ENCODE results near the gene SNRNP40.
"Not testable (repeated sequence)": the region's sequence is repeated elsewhere in the genome, so short reads cannot be mapped to it uniquely, and the experiment has no call there.

SNRNP40 gene

DNA sequence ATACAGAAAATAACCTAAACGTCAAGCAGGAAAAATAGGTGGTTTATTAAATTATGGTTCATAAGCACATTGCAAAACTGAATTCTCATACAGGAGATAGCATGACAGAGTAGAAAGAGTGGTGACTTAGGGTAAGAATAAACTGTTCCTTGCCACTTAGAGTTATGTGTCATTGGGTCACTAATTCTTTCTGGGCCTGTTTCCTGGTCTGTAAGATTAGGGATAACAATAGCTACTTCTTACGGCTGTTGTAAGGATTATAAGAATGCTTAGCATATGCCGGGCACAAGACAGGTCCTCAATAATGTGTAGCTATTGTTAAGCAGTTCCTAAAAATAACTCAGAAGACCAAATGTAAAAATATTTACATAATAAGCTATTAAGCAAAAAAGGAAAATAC is 24.2 kb downstream of the SNRNP40 start:
- Histone ChIP-seq H3K27me3 (ENCODE audit: insufficient read depth, low read length) (no peaks in the 10 kb centered on the region), H3K9ac (ENCODE audit: low read depth, low read length) (no peak overlapping the region), H3K4me1 (ENCODE audit: insufficient read depth, low read length) (no peaks in the 10 kb centered on the region), H3K36me3 (ENCODE audit: insufficient read depth, low read depth, low read length) (peaks cover 96% of the 10 kb centered on the region), H3K27ac (ENCODE audit: low read length) (no peak overlapping the region), H3K9me3 (ENCODE audit: insufficient read depth, low read depth, low read length) (no peaks in the 10 kb centered on the region), H3K4me3 (ENCODE audit: low read length) (no peak overlapping the region)

DNA sequence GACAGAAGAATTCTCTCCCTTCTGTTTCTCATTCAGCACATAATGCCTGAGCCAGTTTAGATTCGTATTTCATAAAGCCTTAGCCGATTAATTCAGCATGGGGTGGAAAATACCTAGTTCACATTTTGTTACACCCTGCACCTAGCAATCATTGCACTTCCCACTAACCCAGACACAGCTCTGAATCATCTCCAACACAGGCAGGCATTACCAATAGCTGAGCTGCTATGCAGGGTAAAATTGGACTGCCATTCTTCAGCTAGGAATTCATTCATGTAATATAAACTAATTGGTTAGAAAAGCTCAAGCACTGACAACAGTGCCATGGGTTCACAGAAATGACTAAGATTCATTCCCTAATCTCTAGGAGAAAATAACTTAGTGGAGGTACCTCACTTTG is 30.0 kb downstream of the SNRNP40 start:
- H3K4me1 ChIP-seq (ENCODE audit: insufficient read depth, low read length) = no peaks in the 10 kb centered on the region
- H3K9ac ChIP-seq (ENCODE audit: low read depth, low read length) = no peak overlapping the region
- peaks cover 98% of the 10 kb centered on the region for H3K36me3 ChIP-seq (ENCODE audit: insufficient read depth, low read depth, low read length)
- no peak overlapping the region for H3K27ac ChIP-seq (ENCODE audit: low read length)
- no peak overlapping the region for H3K4me3 ChIP-seq (ENCODE audit: low read length)
- H3K9me3 ChIP-seq (ENCODE audit: insufficient read depth, low read depth, low read length) = no peaks in the 10 kb centered on the region
- no peaks in the 10 kb centered on the region for H3K27me3 ChIP-seq (ENCODE audit: insufficient read depth, low read length)

DNA sequence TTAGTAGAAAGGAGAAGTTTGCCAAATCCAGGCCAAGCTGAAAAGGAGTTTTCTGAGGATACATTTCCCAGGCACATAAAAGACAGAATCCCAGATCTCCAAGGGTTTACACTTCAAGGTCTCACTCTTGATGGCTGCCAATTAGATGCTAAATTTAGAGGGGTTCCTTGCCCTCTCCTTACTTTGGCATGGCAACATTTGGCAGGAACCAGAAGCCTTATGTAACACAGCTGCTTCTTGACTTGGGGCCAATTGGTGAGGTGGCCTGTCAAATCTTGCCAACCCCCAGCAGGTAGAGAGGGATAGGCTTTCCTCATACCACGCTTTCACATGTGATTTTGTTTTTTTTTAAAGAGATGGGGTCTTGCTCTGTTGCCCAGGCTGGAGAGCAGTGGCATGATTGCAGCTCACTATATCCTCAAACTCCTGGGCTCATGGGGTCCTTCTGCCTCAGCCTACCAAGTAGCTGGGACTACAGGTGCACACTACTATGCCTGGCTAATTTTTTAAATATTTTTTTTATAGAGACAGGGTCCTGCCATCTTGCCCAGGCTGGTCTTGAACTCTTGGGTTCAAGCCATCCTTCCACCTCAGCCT is 31.7 kb downstream of the SNRNP40 start:
- no peaks in the 10 kb centered on the region for H3K9me3 ChIP-seq (ENCODE audit: insufficient read depth, low read depth, low read length)
- no peak overlapping the region for H3K9ac ChIP-seq (ENCODE audit: low read depth, low read length)
- H3K36me3 ChIP-seq (ENCODE audit: insufficient read depth, low read depth, low read length) = peaks cover 96% of the 10 kb centered on the region
- H3K27me3 ChIP-seq (ENCODE audit: insufficient read depth, low read length) = no peaks in the 10 kb centered on the region
- no peaks in the 10 kb centered on the region for H3K4me1 ChIP-seq (ENCODE audit: insufficient read depth, low read length)
- no peak overlapping the region for H3K27ac ChIP-seq (ENCODE audit: low read length)
- no peak overlapping the region for H3K4me3 ChIP-seq (ENCODE audit: low read length)

DNA sequence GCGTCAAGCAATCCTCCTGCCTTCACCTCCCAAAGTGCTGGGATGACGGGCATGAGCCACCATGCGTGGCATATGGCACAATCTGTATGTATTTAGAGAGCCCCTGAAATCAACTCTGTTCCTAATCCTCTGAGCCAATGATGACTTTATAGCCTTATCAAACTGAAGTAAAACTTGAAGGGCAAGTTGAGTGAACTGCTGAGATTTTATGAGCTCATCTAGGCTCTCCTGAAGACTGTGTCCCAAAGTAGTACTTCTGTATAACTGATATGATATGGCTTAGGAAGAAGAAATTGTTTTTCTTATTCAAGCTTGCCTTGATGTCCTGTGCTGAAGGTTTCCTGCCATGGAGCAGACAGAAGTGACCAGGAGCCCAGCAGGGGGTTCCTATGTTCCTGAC is 33.2 kb downstream of the SNRNP40 start:
- Histone ChIP-seq H3K9ac (ENCODE audit: low read depth, low read length) (no peak overlapping the region), H3K36me3 (ENCODE audit: insufficient read depth, low read depth, low read length) (peaks cover 95% of the 10 kb centered on the region), H3K27ac (ENCODE audit: low read length) (no peak overlapping the region), H3K27me3 (ENCODE audit: insufficient read depth, low read length) (no peaks in the 10 kb centered on the region), H3K4me3 (ENCODE audit: low read length) (no peak overlapping the region), H3K4me1 (ENCODE audit: insufficient read depth, low read length) (no peaks in the 10 kb centered on the region), H3K9me3 (ENCODE audit: insufficient read depth, low read depth, low read length) (no peaks in the 10 kb centered on the region)

DNA sequence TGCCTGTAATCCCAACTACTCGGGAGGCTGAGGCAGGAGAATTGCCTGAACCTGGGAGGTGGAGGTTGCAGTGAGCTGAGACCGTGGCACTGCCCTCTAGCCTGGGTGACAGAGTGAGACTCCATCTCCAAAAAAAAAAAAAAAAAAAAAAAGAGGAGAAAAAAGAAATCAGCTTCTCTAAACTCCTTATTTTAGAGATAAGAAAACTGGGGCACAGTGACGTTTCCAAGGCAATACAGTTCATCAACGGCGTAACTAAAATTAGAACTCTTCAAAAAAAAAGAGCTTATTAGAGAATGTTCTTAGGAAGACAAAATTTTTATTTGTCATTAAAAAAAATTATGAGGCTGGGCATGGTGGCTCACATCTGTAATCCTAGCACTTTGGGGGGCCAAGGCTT is 34.2 kb downstream of the SNRNP40 start:
- not testable (repeated sequence) for H3K27ac ChIP-seq (ENCODE audit: low read length); H3K4me1 ChIP-seq (ENCODE audit: insufficient read depth, low read length); H3K9me3 ChIP-seq (ENCODE audit: insufficient read depth, low read depth, low read length); H3K4me3 ChIP-seq (ENCODE audit: low read length); H3K9ac ChIP-seq (ENCODE audit: low read depth, low read length); H3K27me3 ChIP-seq (ENCODE audit: insufficient read depth, low read length)
- peaks cover 95% of the 10 kb centered on the region for H3K36me3 ChIP-seq (ENCODE audit: insufficient read depth, low read depth, low read length)

DNA sequence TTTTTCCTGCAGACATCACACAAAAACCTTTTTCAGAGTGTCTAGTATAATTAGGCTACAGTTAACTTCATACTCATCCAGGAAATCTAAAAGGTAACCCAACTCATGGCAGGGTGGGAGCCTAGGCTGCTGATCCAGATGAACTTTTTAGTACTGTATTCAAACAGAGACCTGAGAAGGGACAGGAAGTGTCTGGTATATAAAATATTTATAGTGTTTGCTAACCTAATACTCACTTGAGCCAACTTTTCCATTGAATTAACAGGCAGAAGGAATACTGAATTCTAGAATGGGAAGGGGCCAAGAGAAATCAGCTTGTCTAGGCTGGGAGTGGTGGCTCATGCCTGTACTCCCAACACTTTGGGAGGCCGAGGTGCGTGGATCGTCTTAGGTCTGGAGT is 34.7 kb downstream of the SNRNP40 start:
- Histone ChIP-seq H3K27me3 (ENCODE audit: insufficient read depth, low read length) (no peaks in the 10 kb centered on the region), H3K9me3 (ENCODE audit: insufficient read depth, low read depth, low read length) (no peaks in the 10 kb centered on the region), H3K36me3 (ENCODE audit: insufficient read depth, low read depth, low read length) (peaks cover 95% of the 10 kb centered on the region), H3K9ac (ENCODE audit: low read depth, low read length) (no peak overlapping the region), H3K4me3 (ENCODE audit: low read length) (no peak overlapping the region), H3K4me1 (ENCODE audit: insufficient read depth, low read length) (no peaks in the 10 kb centered on the region), H3K27ac (ENCODE audit: low read length) (no peak overlapping the region)

DNA sequence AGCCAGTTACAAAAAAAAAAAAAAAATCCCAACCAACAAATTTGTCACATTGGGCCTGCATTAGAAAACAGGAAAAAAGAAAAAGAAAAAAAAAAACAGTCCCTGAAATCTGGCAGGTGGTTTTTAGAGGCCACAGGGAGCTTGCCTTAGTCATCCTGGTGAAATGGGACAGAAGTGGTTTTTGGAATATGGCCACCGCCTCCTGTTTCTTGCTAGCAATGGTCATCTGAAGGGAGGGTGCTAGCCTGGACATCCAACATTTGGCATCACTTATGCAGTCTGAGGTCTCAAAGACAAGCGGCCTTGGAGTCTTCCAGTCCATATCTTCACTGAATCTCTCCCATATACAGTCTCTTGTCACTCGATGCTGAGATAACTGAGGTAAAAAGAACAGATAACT is 36.8 kb downstream of the SNRNP40 start:
- no peaks in the 10 kb centered on the region for H3K4me1 ChIP-seq (ENCODE audit: insufficient read depth, low read length)
- H3K27me3 ChIP-seq (ENCODE audit: insufficient read depth, low read length) = no peaks in the 10 kb centered on the region
- H3K9me3 ChIP-seq (ENCODE audit: insufficient read depth, low read depth, low read length) = no peaks in the 10 kb centered on the region
- H3K36me3 ChIP-seq (ENCODE audit: insufficient read depth, low read depth, low read length) = peaks cover 77% of the 10 kb centered on the region
- no peak overlapping the region for H3K4me3 ChIP-seq (ENCODE audit: low read length)
- H3K9ac ChIP-seq (ENCODE audit: low read depth, low read length) = no peak overlapping the region
- no peak overlapping the region for H3K27ac ChIP-seq (ENCODE audit: low read length)

DNA sequence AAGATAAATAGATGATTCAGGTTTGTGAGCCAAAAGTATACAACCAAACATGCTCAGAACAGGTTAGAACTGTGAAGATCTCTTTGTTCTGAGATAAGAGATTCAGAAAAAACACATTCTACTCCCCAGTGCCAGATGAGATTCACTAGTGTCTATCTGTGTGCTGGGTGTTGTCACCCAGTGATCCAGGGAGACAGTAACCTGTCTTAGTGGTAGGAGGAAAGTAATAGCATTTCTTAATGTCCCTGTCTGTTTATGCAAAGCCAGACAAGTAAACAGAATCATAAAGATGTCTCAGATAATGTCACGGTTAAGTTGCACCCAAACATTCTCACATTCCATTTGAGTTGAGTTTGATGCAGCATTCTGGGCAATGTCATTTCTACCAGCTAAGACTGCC is 38.0 kb downstream of the SNRNP40 start:
- Histone ChIP-seq H3K9me3 (ENCODE audit: insufficient read depth, low read depth, low read length) (no peaks in the 10 kb centered on the region), H3K4me1 (ENCODE audit: insufficient read depth, low read length) (no peaks in the 10 kb centered on the region), H3K36me3 (ENCODE audit: insufficient read depth, low read depth, low read length) (peaks cover 66% of the 10 kb centered on the region), H3K27me3 (ENCODE audit: insufficient read depth, low read length) (no peaks in the 10 kb centered on the region), H3K9ac (ENCODE audit: low read depth, low read length) (no peak overlapping the region), H3K4me3 (ENCODE audit: low read length) (no peak overlapping the region), H3K27ac (ENCODE audit: low read length) (no peak overlapping the region)

DNA sequence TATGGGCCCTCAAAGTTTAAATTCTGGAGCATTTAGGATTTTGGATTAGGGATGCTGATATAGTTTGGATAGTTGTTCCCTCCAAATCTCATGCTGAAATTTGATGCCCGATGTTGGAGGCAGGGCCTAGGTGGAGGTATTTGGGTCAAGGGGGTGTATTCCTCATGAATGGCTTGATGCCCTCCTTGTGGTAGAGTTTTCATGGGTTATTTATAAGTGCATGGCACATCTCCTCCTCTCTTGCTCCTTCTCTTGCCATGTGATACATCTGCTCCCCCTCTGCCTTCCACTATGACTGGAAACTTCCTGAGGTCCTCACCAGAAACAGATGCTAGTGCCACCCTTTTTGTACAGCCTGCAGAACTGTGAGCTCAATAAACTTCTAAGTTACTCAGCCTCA is 39.4 kb downstream of the SNRNP40 start:
- peaks cover 52% of the 10 kb centered on the region for H3K36me3 ChIP-seq (ENCODE audit: insufficient read depth, low read depth, low read length)
- no peak overlapping the region for H3K27ac ChIP-seq (ENCODE audit: low read length)
- H3K9me3 ChIP-seq (ENCODE audit: insufficient read depth, low read depth, low read length) = no peaks in the 10 kb centered on the region
- no peak overlapping the region for H3K9ac ChIP-seq (ENCODE audit: low read depth, low read length)
- H3K4me1 ChIP-seq (ENCODE audit: insufficient read depth, low read length) = no peaks in the 10 kb centered on the region
- no peak overlapping the region for H3K4me3 ChIP-seq (ENCODE audit: low read length)
- H3K27me3 ChIP-seq (ENCODE audit: insufficient read depth, low read length) = no peaks in the 10 kb centered on the region

DNA sequence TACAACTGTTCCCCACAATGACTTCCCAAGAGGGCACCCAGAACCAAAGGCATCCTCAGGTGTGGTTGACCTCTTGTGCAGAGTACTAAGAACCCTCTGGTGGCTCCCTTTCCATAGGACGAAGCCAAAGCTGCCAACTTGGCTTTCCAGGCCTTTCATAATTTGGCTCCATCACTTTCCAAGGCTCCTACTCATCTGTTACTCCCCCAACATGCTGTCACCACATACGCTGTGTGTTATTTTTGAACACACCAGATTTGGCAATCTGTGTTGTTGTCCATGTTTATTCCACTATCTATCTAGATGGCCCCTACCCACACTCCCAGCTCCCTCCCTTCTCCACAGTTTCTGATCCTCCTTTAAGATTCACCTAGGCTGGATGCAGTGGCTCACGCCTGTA is 46.7 kb downstream of the SNRNP40 start:
- H3K9ac ChIP-seq (ENCODE audit: low read depth, low read length) = no peak overlapping the region

DNA sequence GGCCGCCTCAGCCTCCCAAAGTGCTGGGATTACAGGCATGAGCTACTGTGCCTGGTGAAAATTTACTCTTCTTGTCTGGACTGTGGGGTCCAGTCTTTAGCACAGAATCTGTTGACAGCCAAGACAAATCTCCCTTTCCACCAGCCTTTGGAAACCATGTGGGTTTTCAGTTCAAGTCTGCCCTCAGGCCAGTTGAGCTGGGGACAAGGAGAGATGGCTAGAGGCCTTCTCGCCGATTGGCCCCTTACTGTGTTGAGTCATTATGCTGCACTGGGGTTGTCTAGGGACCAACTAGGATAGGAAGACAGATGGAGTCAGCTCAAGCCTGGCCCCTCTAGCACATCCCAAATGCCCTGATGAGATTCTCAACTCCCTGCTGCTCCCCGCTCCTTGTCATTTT is 48.3 kb downstream of the SNRNP40 start:
- no peaks in the 10 kb centered on the region for H3K27me3 ChIP-seq (ENCODE audit: insufficient read depth, low read length)
- no peak overlapping the region for H3K4me3 ChIP-seq (ENCODE audit: low read length)
- H3K9ac ChIP-seq (ENCODE audit: low read depth, low read length) = no peak overlapping the region
- H3K36me3 ChIP-seq (ENCODE audit: insufficient read depth, low read depth, low read length) = no peaks in the 10 kb centered on the region
- H3K9me3 ChIP-seq (ENCODE audit: insufficient read depth, low read depth, low read length) = no peaks in the 10 kb centered on the region
- no peaks in the 10 kb centered on the region for H3K4me1 ChIP-seq (ENCODE audit: insufficient read depth, low read length)
- H3K27ac ChIP-seq (ENCODE audit: low read length) = no peak overlapping the region

More for the DNA sequence above, 46.7 kb downstream of the SNRNP40 start:
- Histone ChIP-seq H3K27ac (ENCODE audit: low read length) (no peak overlapping the region), H3K4me3 (ENCODE audit: low read length) (no peak overlapping the region), H3K9me3 (ENCODE audit: insufficient read depth, low read depth, low read length) (no peaks in the 10 kb centered on the region), H3K36me3 (ENCODE audit: insufficient read depth, low read depth, low read length) (no peaks in the 10 kb centered on the region), H3K27me3 (ENCODE audit: insufficient read depth, low read length) (no peaks in the 10 kb centered on the region), H3K4me1 (ENCODE audit: insufficient read depth, low read length) (no peaks in the 10 kb centered on the region)

DNA sequence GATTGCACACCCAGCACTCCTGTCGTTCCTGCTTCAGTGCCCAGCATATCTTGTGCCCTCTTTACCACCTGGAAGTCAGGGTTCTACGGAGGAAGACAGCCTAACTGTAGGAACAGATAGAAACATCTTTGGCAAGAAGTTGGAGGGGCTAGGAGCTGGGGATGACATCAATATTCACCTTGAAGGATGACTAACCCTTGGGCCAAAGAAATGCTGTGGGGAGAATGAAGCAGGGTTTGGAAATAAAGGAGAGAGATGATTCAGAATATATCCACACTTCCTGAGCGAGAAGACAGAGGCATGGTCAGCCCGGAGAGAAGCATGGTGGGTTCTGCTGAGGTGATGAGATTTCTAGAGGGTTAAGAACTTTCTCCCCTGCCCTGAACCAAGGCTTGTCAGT is 52.3 kb downstream of the SNRNP40 start:
- H3K27ac ChIP-seq (ENCODE audit: low read length) = no peak overlapping the region
- no peaks in the 10 kb centered on the region for H3K36me3 ChIP-seq (ENCODE audit: insufficient read depth, low read depth, low read length)
- no peak overlapping the region for H3K9ac ChIP-seq (ENCODE audit: low read depth, low read length)
- no peaks in the 10 kb centered on the region for H3K9me3 ChIP-seq (ENCODE audit: insufficient read depth, low read depth, low read length)
- H3K4me3 ChIP-seq (ENCODE audit: low read length) = no peak overlapping the region
- H3K27me3 ChIP-seq (ENCODE audit: insufficient read depth, low read length) = peaks cover 18% of the 10 kb centered on the region
- no peaks in the 10 kb centered on the region for H3K4me1 ChIP-seq (ENCODE audit: insufficient read depth, low read length)

Measured in iPS-20b (cell line).